Mucosa of stomach (tissue), 1 donor: Measurements from ENCODE around the gene OR1E1.
"Not testable (repeated sequence)": the region's sequence is repeated elsewhere in the genome, so short reads cannot be mapped to it uniquely, and the experiment has no call there.

Experiments used
- H3K27me3 ChIP-seq: one replicate; pipeline ENCODE4 v1.7.0; 2013; ENCODE audit warnings: mild to moderate bottlenecking, low read length; ENCODE audit not compliant: control insufficient read depth, insufficient read depth
- H3K36me3 ChIP-seq: one replicate; pipeline ENCODE4 v1.7.0; 2013; ENCODE audit warnings: low read length; ENCODE audit not compliant: control insufficient read depth, insufficient read depth
- H3K4me1 ChIP-seq: one replicate; pipeline ENCODE4 v1.7.0; 2013; ENCODE audit warnings: mild to moderate bottlenecking, low read length; ENCODE audit not compliant: control insufficient read depth, insufficient read depth
- H3K4me3 ChIP-seq: one replicate; pipeline ENCODE4 v1.7.0; 2013; ENCODE audit warnings: low read length
- H3K9ac ChIP-seq: one replicate; pipeline ENCODE4 v1.7.0; 2013; ENCODE audit warnings: mild to moderate bottlenecking, low read length, moderate library complexity
- H3K9me3 ChIP-seq: one replicate; pipeline ENCODE4 v1.7.0; 2013; ENCODE audit warnings: mild to moderate bottlenecking, low read length, moderate library complexity; ENCODE audit not compliant: control insufficient read depth
- donor health status: Pancreatic carcinoma.

OR1E1 gene

GRCh38 chr17:3397801-3398200, 409 bp downstream of the OR1E1 start:
- not testable (repeated sequence) for H3K9ac ChIP-seq, H3K4me3 ChIP-seq, H3K36me3 ChIP-seq, H3K9me3 ChIP-seq, H3K27me3 ChIP-seq, H3K4me1 ChIP-seq

GRCh38 chr17:3389791-3390190, 8.4 kb downstream of the OR1E1 start:
- Histone ChIP-seq H3K9ac (no peak overlapping the region), H3K4me1 (no peaks in the 10 kb centered on the region), H3K27me3 (peaks cover 5% of the 10 kb centered on the region), H3K36me3 (no peaks in the 10 kb centered on the region), H3K4me3 (no peak overlapping the region), H3K9me3 (no peaks in the 10 kb centered on the region)

- H3K4me3 ChIP-seq = no peak within 1 kb of the TSS
- no peak within 1 kb of the TSS for H3K9ac ChIP-seq
- H3K36me3 ChIP-seq = no peaks in the 10 kb centered on the region
- H3K27me3 ChIP-seq = peaks cover 5% of the 10 kb centered on the region
- H3K4me1 ChIP-seq = no peaks in the 10 kb centered on the region
- H3K9me3 ChIP-seq = no peaks in the 10 kb centered on the region
These were observed 12.1 kb downstream of the OR1E1 start, which contains the start of gene OR3A2 for GRCh38 chr17:3385869-3386816. OR3A2 (minus strand) TSS chr17:3386308.

GRCh38 chr17:3381957-3382356, 16.3 kb downstream of the OR1E1 start:
- Histone ChIP-seq H3K27me3 (peaks cover 8% of the 10 kb centered on the region), H3K36me3 (no peaks in the 10 kb centered on the region), H3K9me3 (no peaks in the 10 kb centered on the region), H3K4me1 (no peaks in the 10 kb centered on the region), H3K9ac (no peak overlapping the region), H3K4me3 (no peak overlapping the region)

GRCh38 chr17:3378321-3378720, 19.9 kb downstream of the OR1E1 start:
- Histone ChIP-seq H3K27me3 (peaks cover 3% of the 10 kb centered on the region), H3K4me3 (no peak overlapping the region), H3K9me3 (no peaks in the 10 kb centered on the region), H3K4me1 (no peaks in the 10 kb centered on the region), H3K9ac (no peak overlapping the region), H3K36me3 (no peaks in the 10 kb centered on the region)

GRCh38 chr17:3371167-3371566, 27.0 kb downstream of the OR1E1 start:
- H3K9ac ChIP-seq, H3K9me3 ChIP-seq, H3K4me1 ChIP-seq, H3K36me3 ChIP-seq, H3K4me3 ChIP-seq, H3K27me3 ChIP-seq: not testable (repeated sequence)
